ENCODE results near the gene TECTB.
"Not testable (repeated sequence)": the region's sequence is repeated elsewhere in the genome, so short reads cannot be mapped to it uniquely, and the experiment has no call there.

TECTB gene

GRCh38 chr10:112283100-112283499 is at the start of gene TECTB:
TECTB (plus strand) TSS chr10:112283400; CDS start chr10:112283735, 335 bp downstream.
- no peak for DNase-seq

GRCh38 chr10:112235141-112235540 is 48.1 kb upstream of the TECTB start:
- DNase-seq = no peak

- DNase-seq = no peak
Observed at GRCh38 chr10:112235920-112236319, 47.3 kb upstream of the TECTB start.

GRCh38 chr10:112236486-112236885 is 46.7 kb upstream of the TECTB start:
- DNase-seq = no peak

- DNase-seq = no peak
Observed at GRCh38 chr10:112239347-112239746, 43.9 kb upstream of the TECTB start.

- no peak for DNase-seq
Observed at GRCh38 chr10:112240441-112240840, 42.8 kb upstream of the TECTB start.

- DNase-seq = no peak
Observed at GRCh38 chr10:112241651-112242341, 41.4 kb upstream of the TECTB start.

GRCh38 chr10:112242769-112243168 is 40.4 kb upstream of the TECTB start:
- DNase-seq = no peak

GRCh38 chr10:112243713-112244112 is 39.5 kb upstream of the TECTB start:
- DNase-seq = no peak

GRCh38 chr10:112244197-112244596 is 39.0 kb upstream of the TECTB start:
- no peak for DNase-seq

- no peak for DNase-seq
Observed at GRCh38 chr10:112247791-112248190, 35.4 kb upstream of the TECTB start.

- no peak for DNase-seq
Observed at GRCh38 chr10:112248584-112249295, 34.5 kb upstream of the TECTB start.

GRCh38 chr10:112249722-112250121 is 33.5 kb upstream of the TECTB start:
- DNase-seq = no peak

GRCh38 chr10:112250555-112250954 is 32.6 kb upstream of the TECTB start:
- no peak for DNase-seq

- DNase-seq = not testable (repeated sequence)
Observed at GRCh38 chr10:112251238-112251637, 32.0 kb upstream of the TECTB start.

GRCh38 chr10:112258407-112258806 is 24.8 kb upstream of the TECTB start:
- no peak for DNase-seq

GRCh38 chr10:112259688-112260087 is 23.5 kb upstream of the TECTB start:
- DNase-seq = no peak

- no peak for DNase-seq
Observed at GRCh38 chr10:112260831-112261230, 22.4 kb upstream of the TECTB start.

GRCh38 chr10:112261281-112261822 is 21.8 kb upstream of the TECTB start:
- no peak for DNase-seq

- no peak for DNase-seq
Observed at GRCh38 chr10:112262546-112262945, 20.7 kb upstream of the TECTB start.

GRCh38 chr10:112265745-112266144 is 17.5 kb upstream of the TECTB start:
- DNase-seq = no peak

- no peak for DNase-seq
Observed at GRCh38 chr10:112269266-112269665, 13.9 kb upstream of the TECTB start.

GRCh38 chr10:112271982-112272381 is 11.2 kb upstream of the TECTB start:
- DNase-seq = no peak

GRCh38 chr10:112274831-112275230 is 8.4 kb upstream of the TECTB start:
- DNase-seq = no peak

All from stimulated activated naive CD4-positive, alpha-beta T cell (primary cell).